ENCODE results near the gene CHN2.

The CHN2 gene

GRCh38 chr7:29332875-29333855, 138.6 kb downstream of the CHN2 start:
- FAIRE-seq (no peak), DNase-seq (ENCODE audit: insufficient read length, low spot score) (no peak)
- TF ChIP-seq POLR2A (IDR thresholded peaks at IDR 0.05; ENCODE audit: low read depth, low read length): no peak

GRCh38 chr7:29335188-29336083, 140.9 kb downstream of the CHN2 start:
- no peak for TF ChIP-seq POLR2A (IDR thresholded peaks at IDR 0.05; ENCODE audit: low read depth, low read length)
- no peak for DNase-seq (ENCODE audit: insufficient read length, low spot score)
- no peak for FAIRE-seq

GRCh38 chr7:29337546-29338116, 143.1 kb downstream of the CHN2 start:
- TF ChIP-seq POLR2A (IDR thresholded peaks at IDR 0.05; ENCODE audit: low read depth, low read length): no peak
- FAIRE-seq (no peak), DNase-seq (ENCODE audit: insufficient read length, low spot score) (no peak)

GRCh38 chr7:29340696-29341095, 146.1 kb downstream of the CHN2 start:
- TF ChIP-seq POLR2A (IDR thresholded peaks at IDR 0.05; ENCODE audit: low read depth, low read length): no peak
- no peak for FAIRE-seq
- DNase-seq (ENCODE audit: insufficient read length, low spot score): no peak

- no peak for FAIRE-seq
- no peak for TF ChIP-seq POLR2A (IDR thresholded peaks at IDR 0.05; ENCODE audit: low read depth, low read length)
- no peak for DNase-seq (ENCODE audit: insufficient read length, low spot score)
These were observed 146.6 kb downstream of the CHN2 start for GRCh38 chr7:29341156-29341555.

- no peak for DNase-seq (ENCODE audit: insufficient read length, low spot score)
- FAIRE-seq: no peak
- no peak for TF ChIP-seq POLR2A (IDR thresholded peaks at IDR 0.05; ENCODE audit: low read depth, low read length)
These were observed 148.2 kb downstream of the CHN2 start for GRCh38 chr7:29342761-29343160.

GRCh38 chr7:29343399-29343798, 148.8 kb downstream of the CHN2 start:
- DNase-seq (ENCODE audit: insufficient read length, low spot score): no peak
- no peak for FAIRE-seq
- no peak for TF ChIP-seq POLR2A (IDR thresholded peaks at IDR 0.05; ENCODE audit: low read depth, low read length)

GRCh38 chr7:29344334-29344978, 149.9 kb downstream of the CHN2 start:
- no peak for FAIRE-seq
- no peak for DNase-seq (ENCODE audit: insufficient read length, low spot score)
- TF ChIP-seq POLR2A (IDR thresholded peaks at IDR 0.05; ENCODE audit: low read depth, low read length): no peak

- no peak for TF ChIP-seq POLR2A (IDR thresholded peaks at IDR 0.05; ENCODE audit: low read depth, low read length)
- DNase-seq (ENCODE audit: insufficient read length, low spot score): no peak
- FAIRE-seq: no peak
These were observed 151.0 kb downstream of the CHN2 start for GRCh38 chr7:29345590-29345989.

GRCh38 chr7:29346231-29346978, 151.8 kb downstream of the CHN2 start:
- no peak for FAIRE-seq
- no peak for TF ChIP-seq POLR2A (IDR thresholded peaks at IDR 0.05; ENCODE audit: low read depth, low read length)

GRCh38 chr7:29349362-29349761, 154.8 kb downstream of the CHN2 start:
- no peak for DNase-seq (ENCODE audit: insufficient read length, low spot score)
- TF ChIP-seq POLR2A (IDR thresholded peaks at IDR 0.05; ENCODE audit: low read depth, low read length): no peak
- no peak for FAIRE-seq

More at GRCh38 chr7:29346231-29346978, 151.8 kb downstream of the CHN2 start:
- DNase-seq (ENCODE audit: insufficient read length, low spot score): no peak

GRCh38 chr7:29350351-29350750, 155.8 kb downstream of the CHN2 start:
- no peak for TF ChIP-seq POLR2A (IDR thresholded peaks at IDR 0.05; ENCODE audit: low read depth, low read length)
- FAIRE-seq: no peak

GRCh38 chr7:29352041-29352440, 157.5 kb downstream of the CHN2 start:
- no peak for DNase-seq (ENCODE audit: insufficient read length, low spot score)
- no peak for TF ChIP-seq POLR2A (IDR thresholded peaks at IDR 0.05; ENCODE audit: low read depth, low read length)

More at GRCh38 chr7:29350351-29350750, 155.8 kb downstream of the CHN2 start:
- DNase-seq (ENCODE audit: insufficient read length, low spot score): no peak

More at GRCh38 chr7:29352041-29352440, 157.5 kb downstream of the CHN2 start:
- no peak for FAIRE-seq
